Adrenal gland (tissue), 5 donors: ENCODE results near the gene ZBTB46.

Experiments used
- POLR2A ChIP-seq, 2 donors: fragments of 450-650 bp; IDR thresholded peaks; one replicate each; pipeline ENCODE4 v1.6.1; 2017; ENCODE audit warnings: antibody characterized with exemption in 2 of 2, mild to moderate bottlenecking in 2 of 2, moderate library complexity in 1 of 2
- TF ChIP-seq, protein P1 (sequence below), 6 experiments: fragments of 450-650 bp in 4 of 6; fragments of 200-600 bp in 2 of 6; sonication (generic) in 1 of 6; IDR thresholded peaks; 1 replicate in 5 of 6; 2 replicates in 1 of 6; pipeline versions ENCODE4 v1.5.1 to v1.8.0; 2016 to 2021; ENCODE audit warnings: antibody characterized with exemption in 6 of 6, mild to moderate bottlenecking in 2 of 6, moderate library complexity in 1 of 6
- donor health status: DM: no; HTN: no; CAD: no.

DNA sequence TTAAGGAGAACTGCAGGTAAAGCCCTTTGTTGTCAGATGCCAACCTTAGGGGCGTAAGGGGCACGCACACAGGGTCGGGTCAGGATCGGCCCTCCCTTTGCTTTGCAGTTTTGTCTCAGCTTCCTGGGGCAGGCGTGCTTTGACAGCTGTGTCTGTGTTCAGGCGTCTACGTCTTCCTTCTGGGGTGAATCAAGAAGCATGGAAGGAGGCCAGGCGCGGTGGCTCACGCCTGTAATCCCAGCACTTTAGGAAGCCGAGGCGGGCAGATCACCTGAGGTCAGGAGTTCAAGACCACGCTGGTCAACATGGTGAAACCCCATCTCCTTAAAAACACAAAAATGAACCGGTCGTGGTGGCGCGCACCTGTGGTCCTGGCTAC, 121.9 kb downstream of the ZBTB46 start:
- TF ChIP-seq, protein P1, sequence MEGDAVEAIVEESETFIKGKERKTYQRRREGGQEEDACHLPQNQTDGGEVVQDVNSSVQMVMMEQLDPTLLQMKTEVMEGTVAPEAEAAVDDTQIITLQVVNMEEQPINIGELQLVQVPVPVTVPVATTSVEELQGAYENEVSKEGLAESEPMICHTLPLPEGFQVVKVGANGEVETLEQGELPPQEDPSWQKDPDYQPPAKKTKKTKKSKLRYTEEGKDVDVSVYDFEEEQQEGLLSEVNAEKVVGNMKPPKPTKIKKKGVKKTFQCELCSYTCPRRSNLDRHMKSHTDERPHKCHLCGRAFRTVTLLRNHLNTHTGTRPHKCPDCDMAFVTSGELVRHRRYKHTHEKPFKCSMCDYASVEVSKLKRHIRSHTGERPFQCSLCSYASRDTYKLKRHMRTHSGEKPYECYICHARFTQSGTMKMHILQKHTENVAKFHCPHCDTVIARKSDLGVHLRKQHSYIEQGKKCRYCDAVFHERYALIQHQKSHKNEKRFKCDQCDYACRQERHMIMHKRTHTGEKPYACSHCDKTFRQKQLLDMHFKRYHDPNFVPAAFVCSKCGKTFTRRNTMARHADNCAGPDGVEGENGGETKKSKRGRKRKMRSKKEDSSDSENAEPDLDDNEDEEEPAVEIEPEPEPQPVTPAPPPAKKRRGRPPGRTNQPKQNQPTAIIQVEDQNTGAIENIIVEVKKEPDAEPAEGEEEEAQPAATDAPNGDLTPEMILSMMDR (IDR thresholded peaks at IDR 0.05): no peak
- TF ChIP-seq POLR2A (IDR thresholded peaks at IDR 0.05): no peak
